Measurements from ENCODE around the gene SH3BP5L. TPM values are rescaled to one million over a fixed set of nuclear protein-coding genes. Genes with fewer than 3 reads are reported as not detected.

Gene SH3BP5L
- total RNA-seq, 4 donors from 2014 or later, result 25.2 to 32.0 (median 30.0) TPM

GRCh38 chr1:248871837-248872401, 46.2 kb upstream of the SH3BP5L start:
- DNase-seq, result no peak
- Histone ChIP-seq H3K4me3 (replicated peaks in 1 of 3) (no peak overlapping the region), H3K36me3 (no peaks in the 10 kb centered on the region), H3K4me1 (peaks cover 0 to 9% of the 10 kb centered on the region in 2 donors), H3K27ac (peak overlapping the region; percentile 97 to 100 (median 99)), H3K9me3 (no peaks in the 10 kb centered on the region), H3K27me3 (no peaks in the 10 kb centered on the region)
- intact Hi-C loops (cut with DNase I), result no loop called here
- TF ChIP-seq, protein P1, sequence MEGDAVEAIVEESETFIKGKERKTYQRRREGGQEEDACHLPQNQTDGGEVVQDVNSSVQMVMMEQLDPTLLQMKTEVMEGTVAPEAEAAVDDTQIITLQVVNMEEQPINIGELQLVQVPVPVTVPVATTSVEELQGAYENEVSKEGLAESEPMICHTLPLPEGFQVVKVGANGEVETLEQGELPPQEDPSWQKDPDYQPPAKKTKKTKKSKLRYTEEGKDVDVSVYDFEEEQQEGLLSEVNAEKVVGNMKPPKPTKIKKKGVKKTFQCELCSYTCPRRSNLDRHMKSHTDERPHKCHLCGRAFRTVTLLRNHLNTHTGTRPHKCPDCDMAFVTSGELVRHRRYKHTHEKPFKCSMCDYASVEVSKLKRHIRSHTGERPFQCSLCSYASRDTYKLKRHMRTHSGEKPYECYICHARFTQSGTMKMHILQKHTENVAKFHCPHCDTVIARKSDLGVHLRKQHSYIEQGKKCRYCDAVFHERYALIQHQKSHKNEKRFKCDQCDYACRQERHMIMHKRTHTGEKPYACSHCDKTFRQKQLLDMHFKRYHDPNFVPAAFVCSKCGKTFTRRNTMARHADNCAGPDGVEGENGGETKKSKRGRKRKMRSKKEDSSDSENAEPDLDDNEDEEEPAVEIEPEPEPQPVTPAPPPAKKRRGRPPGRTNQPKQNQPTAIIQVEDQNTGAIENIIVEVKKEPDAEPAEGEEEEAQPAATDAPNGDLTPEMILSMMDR (IDR thresholded peaks at IDR 0.05), result no peak
- TF ChIP-seq POLR2A (IDR thresholded peaks at IDR 0.05), result no peak
- 96 to 100% methylated on average over 3 of the region's 3 CpGs for WGBS, 2 donors

DNA sequence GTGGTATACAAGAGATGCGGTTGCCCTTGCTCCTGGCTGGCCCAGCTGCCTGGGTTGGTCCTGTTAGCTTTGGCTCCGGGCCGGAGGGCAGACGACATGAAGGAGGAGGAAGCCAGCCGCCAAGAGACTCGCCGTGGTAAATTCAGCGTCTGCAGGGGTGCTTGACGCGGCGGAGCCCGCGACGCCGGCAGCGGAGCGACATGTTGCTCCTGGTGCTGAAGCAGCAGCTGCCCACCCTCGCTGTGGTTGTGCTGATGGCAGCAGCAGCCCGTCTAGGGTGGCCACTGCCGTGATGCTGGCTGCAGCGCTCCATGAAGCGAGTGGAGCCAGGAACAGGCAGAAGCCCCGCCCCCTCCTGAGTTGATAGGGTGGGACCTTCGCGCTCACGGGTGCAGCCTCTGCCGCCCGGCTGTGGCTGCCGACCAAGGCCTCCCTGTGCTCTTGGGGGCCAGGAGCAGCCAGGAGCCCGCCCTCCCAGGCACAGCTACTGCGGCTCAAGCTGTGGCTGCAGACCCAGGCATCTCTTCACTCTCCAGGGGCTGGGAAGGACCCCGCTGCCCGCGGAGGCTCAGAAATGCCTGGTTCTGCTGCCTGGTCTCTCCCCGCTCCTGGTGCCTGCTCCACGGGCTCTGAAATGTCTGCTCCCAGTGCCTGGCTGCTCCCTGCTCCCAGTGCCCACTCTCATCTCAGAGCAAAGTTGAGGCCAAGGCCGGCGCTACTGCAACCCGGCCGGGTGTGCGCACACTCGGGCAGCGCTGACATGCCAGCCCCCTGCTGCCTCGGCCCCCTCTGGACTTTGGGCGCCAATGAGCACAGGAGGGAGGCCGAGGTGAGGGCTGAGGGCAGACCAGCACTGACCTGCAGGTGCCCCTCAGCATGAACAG, 37.5 kb upstream of the SH3BP5L start:
- H3K36me3 ChIP-seq, result no peaks in the 10 kb centered on the region
- intact Hi-C loops (cut with DNase I), result no loop called here
- peaks cover 7 to 19% of the 10 kb centered on the region in 2 donors for H3K4me1 ChIP-seq
- H3K27ac ChIP-seq, result peak overlapping the region; percentile 45 to 72 (median 72)
- no peaks in the 10 kb centered on the region for H3K27me3 ChIP-seq
- 3 to 8% methylated on average over 14 to 42 of the region's 46 CpGs for WGBS, 2 donors
- peak overlapping the region in 2 of 3 donors; percentile 19 to 47 for H3K4me3 ChIP-seq (replicated peaks in 1 of 3)
- no peaks in the 10 kb centered on the region for H3K9me3 ChIP-seq
- DNase-seq, result peak; percentile 93 to 95
- peak; percentile 32 to 91 for TF ChIP-seq POLR2A (IDR thresholded peaks at IDR 0.05)
- TF ChIP-seq, protein P1 (IDR thresholded peaks at IDR 0.05), result no peak

DNA sequence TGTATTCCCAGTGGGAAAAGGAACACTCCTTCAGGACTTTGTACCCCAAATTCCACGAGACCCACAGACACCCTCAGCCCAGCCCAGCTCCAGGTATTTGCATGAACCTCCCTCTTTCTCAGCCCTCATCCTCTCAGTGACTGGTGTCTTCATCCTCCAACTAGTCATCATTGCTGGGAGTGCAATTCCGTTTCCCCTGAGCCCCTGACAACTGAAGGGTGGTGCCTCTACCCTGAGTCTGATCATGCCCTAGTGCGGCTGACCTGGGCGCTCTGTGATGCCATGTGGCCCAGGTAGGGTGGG, 36.9 kb upstream of the SH3BP5L start:
- no peak for DNase-seq
- 14 to 27% methylated on average over 2 of the region's 4 CpGs for WGBS, 2 donors
- no peaks in the 10 kb centered on the region for H3K36me3 ChIP-seq
- peak overlapping the region in 2 of 3 donors; percentile 19 to 47 for H3K4me3 ChIP-seq (replicated peaks in 1 of 3)
- H3K4me1 ChIP-seq, result peaks cover 13 to 23% of the 10 kb centered on the region in 2 donors
- H3K9me3 ChIP-seq, result no peaks in the 10 kb centered on the region
- TF ChIP-seq POLR2A (IDR thresholded peaks at IDR 0.05), result no peak
- TF ChIP-seq, protein P1 (IDR thresholded peaks at IDR 0.05), result no peak
- peak overlapping the region; percentile 45 to 72 (median 72) for H3K27ac ChIP-seq
- no peaks in the 10 kb centered on the region for H3K27me3 ChIP-seq
- intact Hi-C loops (cut with DNase I), result no loop called here

DNA sequence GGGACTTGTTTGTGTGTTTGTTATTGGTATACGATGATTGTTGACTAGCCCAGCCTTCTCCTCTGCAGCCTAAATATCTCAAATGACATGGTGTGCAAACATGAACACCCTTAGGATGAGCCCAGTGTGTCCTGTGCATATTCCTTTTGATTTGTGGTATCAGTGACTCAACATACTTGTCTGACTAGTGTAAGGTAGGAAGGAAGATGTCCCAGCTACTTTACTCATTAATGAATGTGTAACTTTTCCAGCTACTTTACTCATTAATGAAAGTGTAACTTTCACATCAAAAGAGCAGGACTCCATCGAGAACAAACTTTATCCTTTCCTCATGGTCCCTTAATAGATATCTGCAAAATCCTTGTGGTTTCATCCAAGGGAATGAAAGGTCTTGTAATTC, 35.9 kb upstream of the SH3BP5L start:
- Histone ChIP-seq H3K4me1 (peaks cover 20 to 32% of the 10 kb centered on the region in 2 donors), H3K27ac (no peak overlapping the region), H3K36me3 (no peaks in the 10 kb centered on the region), H3K4me3 (replicated peaks in 1 of 3) (no peak overlapping the region), H3K27me3 (no peaks in the 10 kb centered on the region), H3K9me3 (no peaks in the 10 kb centered on the region)
- WGBS, 2 donors, result 90 to 91% methylated on average over 2 of the region's 2 CpGs
- DNase-seq, result no peak
- intact Hi-C loops (cut with DNase I), result no loop called here
- TF ChIP-seq POLR2A (IDR thresholded peaks at IDR 0.05), result no peak
- TF ChIP-seq, protein P1 (IDR thresholded peaks at IDR 0.05), result no peak

- Histone ChIP-seq H3K9me3 (no peaks in the 10 kb centered on the region), H3K27ac (no peak overlapping the region), H3K27me3 (no peaks in the 10 kb centered on the region), H3K4me1 (peaks cover 20 to 32% of the 10 kb centered on the region in 2 donors), H3K4me3 (replicated peaks in 1 of 3) (no peak overlapping the region), H3K36me3 (no peaks in the 10 kb centered on the region)
- no peak for TF ChIP-seq POLR2A (IDR thresholded peaks at IDR 0.05)
- TF ChIP-seq, protein P1 (IDR thresholded peaks at IDR 0.05), result no peak
- no peak for DNase-seq
- 89 to 93% methylated on average over 4 of the region's 4 CpGs for WGBS, 2 donors
- intact Hi-C loops (cut with DNase I), result no loop called here
Observed at GRCh38 chr1:248860007-248860406, 34.3 kb upstream of the SH3BP5L start.
